HG03039 (cell line): ENCODE data around the gene BAZ1B.
"Not testable (repeated sequence)": the region's sequence is repeated elsewhere in the genome, so short reads cannot be mapped to it uniquely, and the experiment has no call there.

Source experiments
- ATAC-seq: cut with Tn5 transposase; IDR thresholded peaks from one replicate; pipeline ENCODE4 v1.9.1; 2021; ENCODE audit warnings: mild to moderate bottlenecking, moderate library complexity; ENCODE audit not compliant: unreplicated experiment

BAZ1B gene

DNA sequence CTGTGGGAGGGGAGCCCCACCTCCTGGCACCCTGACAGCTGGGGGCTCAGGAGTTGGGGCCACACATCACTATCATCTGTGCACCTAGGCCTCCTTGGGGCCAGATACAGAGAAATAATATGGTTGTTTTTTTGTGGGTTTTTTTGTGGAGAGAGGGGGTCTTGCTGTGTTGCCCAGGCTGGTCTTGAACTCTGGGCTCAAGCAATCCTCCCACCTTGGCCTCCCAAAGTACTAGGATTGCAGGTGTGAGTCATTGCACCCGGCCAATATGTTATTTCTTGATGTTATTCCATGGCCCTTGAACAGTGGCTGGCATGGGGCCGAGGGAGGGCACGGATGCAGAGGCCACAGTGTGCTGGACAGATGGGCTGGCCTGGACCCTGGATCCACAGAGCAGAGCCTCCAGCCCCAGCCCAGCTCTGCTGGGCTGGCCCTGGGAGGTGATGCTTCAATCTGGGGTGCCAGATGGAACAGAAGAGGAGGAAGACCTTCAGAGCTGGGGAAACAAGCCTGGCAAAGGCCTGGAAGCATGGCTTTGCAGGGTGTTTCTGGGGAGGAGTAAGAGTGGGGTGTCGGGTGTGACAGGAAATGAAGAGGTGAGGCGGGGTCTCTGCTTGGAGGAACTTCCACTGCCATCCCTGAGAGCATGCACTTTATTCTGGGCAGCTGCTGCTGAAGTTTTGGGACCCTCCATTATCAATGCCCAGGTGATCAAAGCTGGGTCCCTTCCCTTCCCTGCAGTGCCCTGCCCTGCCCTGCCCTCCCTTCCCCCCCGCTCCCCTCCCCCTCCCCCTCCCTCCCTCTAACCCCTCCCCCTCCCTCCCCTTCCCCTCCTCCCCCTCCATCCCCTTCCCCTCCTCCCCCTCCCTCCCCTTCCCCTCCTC lies 92.2 kb downstream of the BAZ1B start:
- ATAC-seq: no peak

DNA sequence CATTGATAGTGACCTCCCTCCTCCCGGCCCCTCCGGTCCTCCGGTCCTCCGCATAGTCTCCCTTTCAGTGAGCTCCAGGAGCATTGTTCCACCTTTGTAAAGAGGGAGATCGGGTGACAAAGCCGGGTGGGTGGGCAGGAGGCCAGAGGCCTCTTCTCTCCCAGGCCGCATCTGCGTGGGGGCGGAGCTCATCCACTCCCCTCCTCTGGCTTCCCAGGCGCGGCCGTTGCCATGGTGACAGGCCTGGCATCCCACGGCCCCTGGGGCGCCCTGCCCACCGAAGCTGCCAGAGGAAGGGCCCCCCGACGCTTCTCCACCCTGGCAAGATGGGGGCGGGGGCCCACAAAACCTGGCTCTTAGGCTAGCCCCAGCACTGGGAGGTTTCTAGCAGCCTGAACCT lies 92.9 kb downstream of the BAZ1B start:
- ATAC-seq: no peak

DNA sequence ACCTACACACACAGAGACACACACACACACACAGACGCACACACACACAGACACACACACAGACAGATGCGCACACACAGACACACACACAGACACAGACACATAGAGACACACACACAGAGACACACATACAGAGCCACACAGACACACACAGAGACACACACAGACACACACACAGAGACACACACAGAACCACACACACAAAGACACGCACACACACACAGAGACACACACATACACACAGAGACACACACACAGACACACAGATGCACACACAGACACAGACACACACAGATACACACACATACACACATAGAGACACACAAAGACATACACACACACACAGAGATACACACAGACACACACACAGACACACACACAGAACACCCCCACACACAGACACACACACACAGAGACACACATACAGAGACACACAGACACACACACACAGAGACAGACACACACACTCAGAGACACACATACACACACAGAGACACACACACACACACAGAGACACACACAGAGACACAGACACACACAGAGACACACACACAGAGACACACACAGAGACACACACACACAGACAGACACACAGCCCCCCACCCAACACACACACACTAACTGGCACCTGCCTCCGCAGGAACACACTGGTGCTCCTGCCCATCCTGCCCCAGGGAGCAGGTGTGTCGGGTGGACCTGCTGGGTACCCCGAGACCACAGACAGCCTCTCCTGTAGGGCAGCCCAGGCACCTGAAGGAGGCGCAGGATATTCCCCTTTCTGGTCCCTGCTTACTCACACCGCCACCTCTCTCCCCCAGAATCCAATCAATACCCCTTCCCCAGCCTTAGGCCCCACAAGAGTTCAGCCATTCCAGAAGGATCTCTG lies 93.9 kb downstream of the BAZ1B start:
- no peak for ATAC-seq

DNA sequence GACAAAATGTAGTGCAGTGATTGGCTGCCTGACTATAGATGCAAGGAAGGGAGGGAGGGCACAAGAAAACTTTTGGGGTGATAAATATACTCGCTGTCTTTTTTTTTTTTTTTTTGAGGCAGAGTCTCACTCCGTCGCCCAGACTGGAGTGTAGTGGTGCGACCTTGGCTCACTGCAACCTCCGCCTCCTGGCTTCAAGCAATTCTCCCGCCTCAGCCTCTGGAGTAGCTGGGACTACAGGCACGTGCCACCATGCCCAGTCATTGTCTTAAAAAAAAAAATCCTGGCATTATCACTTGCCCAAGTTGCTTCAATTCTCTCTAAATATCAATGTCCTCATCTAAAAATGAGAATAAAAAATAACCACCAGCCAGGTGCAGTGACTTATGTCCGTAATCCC lies 96.1 kb downstream of the BAZ1B start:
- no peak for ATAC-seq

DNA sequence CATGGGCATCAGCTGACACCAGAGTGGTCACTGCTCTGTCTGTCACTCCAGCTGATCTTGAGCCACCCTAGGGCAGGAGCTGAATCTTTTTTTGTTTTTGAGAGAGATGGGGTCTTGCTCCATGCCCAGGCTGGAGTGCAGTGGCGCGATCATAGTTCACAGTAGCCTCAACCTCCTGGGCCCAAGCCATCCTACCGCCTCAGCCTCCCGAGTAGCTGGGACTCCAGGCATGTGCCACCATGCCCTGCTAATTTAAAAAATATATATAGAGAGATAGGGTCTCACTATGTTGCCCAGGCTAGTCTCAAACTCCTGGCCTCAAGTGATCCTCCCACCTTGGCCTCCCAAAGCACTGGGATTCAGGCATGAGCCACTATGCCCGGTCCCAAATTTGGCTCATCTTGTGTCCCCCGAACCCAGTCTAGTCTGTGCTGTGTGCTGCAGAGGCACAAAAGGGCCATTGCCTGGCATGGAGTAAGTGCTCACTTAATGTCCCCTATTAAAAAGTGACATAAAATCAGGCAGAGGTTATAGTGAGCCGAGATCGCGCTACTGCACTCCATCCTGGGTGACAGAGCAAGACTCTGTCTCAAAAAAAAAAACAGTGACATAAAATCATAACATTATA lies 96.6 kb downstream of the BAZ1B start:
- ATAC-seq: no peak

DNA sequence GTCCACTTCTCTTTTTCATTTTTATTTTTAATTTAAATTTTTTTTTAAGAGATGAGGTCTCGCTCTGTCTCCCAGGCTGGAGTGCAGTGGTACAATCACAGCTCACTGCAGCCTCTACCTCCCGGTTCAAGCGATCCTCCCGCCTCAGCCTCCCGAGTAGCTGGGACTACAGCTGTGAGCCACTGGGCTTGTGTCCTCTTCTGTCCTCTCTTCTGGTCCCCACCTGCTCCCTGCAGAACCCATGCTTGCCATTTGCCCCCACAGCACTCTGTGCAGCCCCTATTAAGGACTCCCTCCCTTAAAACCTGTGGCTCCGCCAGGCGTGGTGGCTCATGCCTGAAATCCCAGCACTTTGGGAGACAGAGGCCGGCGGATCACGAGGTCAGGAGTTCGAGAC lies 97.6 kb downstream of the BAZ1B start:
- no peak for ATAC-seq

DNA sequence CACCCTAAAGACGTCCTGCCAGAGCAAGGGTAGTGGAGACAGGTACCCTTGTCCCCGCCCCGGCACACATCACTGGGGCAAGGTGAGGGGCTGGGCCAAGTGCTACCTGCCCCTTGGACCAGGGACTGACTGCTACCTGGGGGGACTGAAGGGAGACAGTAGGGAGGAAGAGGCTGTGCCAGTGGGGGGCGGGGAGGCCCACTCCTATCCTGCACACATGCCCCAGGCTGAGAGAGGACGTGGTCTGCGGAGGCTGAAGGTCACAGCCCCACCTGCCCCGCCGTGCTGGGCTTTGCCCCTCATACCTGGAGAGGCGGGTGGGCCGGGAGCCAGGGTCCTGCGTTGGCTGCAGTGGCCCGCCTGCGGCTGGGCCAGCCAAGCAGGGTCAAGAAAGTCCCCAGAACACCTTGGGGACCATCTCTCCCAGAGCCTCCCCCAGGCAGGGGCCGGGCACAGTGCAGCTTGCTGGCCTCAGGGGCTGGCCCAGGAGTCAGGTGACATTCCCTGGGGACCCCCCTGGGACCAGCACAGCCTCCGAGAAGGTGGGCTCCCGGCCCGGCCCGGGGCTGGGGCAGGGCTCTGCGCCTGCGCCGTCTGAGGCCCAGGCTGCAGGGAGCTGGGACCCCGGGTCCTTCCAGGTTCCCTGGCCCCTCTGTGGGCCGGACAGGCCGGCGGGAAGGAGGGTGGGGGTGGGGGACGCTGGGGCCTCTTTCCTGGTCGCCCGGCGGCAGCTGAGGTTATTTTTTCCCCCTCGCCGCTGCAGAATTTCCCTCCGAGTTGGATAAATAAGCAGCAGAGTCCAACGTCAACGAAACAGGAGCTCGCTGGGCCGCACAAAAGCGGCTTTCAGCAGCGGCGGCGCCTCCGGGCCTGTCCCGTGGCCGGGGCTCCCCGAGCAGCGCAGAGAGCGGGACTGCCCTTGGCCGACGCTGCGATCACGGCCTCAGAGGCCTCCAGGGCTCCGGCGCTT lies 98.3 kb downstream of the BAZ1B start:
- no peak for ATAC-seq

DNA sequence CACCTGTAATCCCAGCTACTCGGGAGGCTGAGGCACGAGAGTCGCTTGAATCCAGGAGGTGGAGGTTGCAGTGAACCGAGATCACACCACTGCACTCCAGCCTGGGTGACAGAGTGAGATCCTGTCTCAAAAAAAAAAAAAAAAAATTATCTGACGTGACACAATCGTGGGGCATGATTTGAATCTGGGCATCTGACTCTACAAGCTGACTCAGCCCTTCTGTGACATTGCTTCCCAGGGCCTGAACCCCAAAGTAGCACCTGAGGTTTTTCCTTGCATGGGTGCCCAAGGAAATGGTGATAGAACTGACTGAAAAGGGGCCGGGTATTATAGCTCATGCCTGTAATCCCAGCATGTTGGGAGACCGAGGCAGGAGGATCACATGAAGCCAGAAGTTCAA lies 101.5 kb downstream of the BAZ1B start:
- ATAC-seq: not testable (repeated sequence)

DNA sequence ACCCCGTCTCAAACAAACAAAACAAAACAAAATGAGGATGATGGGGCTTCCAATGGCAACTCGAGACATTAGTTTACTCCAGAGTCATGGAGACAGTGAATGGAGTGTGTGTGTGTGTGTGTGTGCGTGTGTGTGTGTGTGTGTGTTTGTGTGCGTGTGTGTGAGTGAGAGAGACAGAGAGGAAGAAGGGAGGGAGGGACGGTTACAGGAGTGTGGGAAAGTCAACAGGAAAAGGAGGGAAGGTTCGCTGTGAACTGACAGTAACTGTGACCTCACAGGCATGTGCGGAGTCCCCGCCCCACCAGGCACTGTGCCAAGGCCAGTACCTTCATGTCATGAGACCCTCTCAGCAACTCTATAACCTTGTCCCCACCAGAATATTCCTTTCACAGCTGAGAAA lies 102.1 kb downstream of the BAZ1B start:
- ATAC-seq: not testable (repeated sequence)

DNA sequence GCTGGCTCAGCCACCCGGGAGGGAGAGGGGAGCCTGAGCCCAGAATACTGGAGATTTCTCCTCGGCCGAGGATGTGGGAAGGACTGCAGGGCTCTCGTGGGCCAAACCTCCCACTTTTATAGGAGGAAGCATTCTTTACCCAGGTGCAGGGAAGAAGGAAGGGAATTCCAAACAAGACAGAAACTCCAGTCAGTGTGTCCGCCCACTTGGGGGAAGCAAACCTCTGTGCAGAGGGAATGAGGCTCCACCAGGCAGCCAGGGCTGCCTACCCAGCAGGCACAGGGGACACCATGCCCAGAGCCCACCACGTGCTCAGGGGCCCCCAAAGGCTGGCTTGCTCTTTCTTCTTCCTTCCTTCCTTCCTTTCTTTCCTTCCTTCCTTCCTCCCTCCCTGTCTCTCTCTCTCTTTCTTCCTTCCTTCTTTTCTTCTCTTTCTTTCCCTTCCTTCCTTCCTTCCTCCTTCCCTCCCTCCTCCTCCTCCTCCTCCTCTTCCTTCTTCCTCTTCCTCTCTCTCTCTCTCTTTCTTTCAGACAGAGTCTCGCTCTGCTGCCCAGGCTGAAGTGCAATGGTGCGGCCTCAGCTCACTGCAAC lies 103.9 kb downstream of the BAZ1B start:
- ATAC-seq: no peak

DNA sequence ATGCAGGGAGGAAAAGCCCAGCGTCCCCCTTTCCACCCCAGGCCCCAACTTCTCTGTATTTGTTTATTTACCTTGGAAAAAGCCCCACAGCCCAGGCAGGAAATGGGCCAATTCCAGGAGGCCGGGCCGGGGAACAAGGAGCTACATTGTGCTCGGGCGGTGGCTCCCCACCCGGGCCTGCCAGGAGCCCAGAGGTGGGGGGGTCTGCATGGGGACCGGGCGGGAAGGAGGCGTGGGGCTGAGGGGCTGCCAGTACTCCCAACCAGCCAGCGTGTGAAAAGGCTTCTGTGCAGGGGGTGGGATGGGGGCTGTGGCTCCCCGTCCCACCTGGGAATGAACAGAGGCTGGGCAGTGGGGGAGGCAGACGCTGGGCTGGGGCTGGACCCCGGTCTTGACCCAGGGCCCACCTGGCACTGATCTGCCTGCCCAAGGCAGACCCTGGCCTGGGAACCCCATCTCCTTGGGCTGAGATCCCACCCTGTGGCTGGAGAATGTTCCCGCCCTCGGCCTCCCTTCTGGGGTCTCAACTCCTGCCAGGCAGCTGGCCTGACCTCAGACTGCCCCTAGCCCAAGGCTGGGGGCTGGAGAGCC lies 111.5 kb downstream of the BAZ1B start:
- not testable (repeated sequence) for ATAC-seq

DNA sequence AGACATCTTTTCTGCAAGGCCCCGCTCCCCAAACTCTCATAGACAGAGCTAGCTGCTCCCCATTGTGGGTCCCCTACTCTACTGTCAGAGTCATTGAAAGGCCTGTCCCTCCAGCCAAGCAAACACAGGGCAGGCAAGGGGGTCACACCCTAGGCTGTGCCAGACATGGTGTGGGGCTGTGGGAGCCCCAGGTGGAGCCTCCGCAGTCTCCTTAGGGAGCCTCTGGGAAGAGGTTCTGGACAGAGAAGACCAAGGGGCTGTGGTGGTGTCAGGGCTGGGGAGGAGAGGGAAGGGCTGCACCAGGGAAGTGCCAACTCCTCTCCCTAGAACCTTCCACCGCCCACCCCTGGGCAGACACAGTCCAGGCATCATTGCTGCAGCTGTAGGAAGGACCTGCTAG lies 117.2 kb downstream of the BAZ1B start:
- ATAC-seq: not testable (repeated sequence)

DNA sequence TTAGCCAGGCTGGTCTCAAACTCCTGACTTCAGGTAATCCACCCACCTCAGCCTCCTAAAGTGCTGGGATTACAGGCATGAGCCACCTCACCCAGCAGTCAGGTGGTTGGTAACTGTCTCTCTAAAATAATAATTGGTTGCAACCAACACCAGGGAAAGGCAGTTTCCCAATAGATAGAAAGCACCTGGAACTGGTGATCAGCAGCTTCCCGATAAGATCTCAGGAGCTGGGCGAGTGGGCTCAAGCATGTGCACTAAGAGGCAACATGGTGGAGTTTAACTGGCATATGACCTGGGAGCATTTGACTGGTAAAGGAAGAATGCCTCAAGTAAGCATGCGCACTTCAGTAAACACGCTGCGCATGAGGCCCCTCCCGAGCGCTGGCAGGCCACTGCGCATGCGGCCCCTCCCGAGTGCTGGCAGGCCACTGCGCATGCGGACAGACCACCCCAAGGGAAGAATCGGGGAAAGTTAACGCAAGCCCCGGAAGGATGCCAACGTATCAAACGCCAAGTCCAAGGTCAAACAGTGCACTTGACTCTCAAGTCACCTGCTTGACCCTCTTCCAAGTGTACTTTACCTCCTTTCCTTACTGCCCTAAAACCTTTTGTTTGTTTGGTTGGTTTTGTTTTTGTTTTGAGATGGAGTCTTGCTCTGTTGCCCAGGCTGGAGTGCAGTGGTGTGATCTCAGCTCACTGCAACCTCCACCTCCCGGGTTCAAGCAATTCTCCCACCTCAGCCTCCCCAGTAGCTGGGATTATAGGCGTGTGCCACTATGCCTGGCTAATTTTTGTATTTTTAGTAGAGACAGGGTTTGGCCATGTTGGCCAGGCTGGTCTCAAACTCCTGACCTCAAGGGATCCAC lies 122.7 kb downstream of the BAZ1B start:
- not testable (repeated sequence) for ATAC-seq

DNA sequence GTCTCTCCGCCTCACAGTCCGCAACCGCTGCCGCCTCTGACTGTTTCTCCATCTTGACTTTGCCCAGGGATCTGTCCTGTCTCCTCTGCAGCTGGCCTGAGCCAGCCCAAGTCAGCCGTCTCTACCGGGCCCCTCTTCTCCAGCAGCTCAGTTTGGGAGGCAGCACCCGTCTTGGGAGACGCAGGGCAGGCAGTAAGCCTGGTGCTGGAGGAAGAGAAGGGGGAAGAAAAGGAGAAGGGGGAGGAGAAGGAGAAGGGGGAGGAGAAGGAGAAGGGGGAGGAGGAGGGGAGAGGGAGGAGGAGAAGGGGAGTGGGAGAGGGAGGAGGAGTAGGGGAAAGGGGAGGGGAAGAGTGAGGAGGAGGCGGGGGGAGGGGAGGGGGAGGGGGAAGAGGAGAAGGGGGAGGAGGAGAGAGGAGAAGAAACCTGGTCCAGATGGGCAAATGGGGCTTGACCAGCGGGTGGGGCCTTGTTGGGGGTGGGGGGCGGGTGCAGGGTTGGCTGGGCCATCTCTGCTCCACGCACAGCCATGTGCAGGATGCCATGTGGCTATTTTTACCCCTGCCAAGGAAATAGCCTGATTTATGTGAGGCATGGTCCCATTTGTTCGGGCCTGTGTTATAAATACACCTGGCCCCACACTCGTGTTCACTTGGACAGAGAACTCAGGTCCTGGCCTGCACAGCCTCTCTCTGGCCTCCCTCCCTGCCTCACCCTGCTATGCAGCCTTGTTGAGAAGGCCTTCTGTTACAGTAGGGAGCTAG lies 124.4 kb downstream of the BAZ1B start:
- ATAC-seq: no peak

DNA sequence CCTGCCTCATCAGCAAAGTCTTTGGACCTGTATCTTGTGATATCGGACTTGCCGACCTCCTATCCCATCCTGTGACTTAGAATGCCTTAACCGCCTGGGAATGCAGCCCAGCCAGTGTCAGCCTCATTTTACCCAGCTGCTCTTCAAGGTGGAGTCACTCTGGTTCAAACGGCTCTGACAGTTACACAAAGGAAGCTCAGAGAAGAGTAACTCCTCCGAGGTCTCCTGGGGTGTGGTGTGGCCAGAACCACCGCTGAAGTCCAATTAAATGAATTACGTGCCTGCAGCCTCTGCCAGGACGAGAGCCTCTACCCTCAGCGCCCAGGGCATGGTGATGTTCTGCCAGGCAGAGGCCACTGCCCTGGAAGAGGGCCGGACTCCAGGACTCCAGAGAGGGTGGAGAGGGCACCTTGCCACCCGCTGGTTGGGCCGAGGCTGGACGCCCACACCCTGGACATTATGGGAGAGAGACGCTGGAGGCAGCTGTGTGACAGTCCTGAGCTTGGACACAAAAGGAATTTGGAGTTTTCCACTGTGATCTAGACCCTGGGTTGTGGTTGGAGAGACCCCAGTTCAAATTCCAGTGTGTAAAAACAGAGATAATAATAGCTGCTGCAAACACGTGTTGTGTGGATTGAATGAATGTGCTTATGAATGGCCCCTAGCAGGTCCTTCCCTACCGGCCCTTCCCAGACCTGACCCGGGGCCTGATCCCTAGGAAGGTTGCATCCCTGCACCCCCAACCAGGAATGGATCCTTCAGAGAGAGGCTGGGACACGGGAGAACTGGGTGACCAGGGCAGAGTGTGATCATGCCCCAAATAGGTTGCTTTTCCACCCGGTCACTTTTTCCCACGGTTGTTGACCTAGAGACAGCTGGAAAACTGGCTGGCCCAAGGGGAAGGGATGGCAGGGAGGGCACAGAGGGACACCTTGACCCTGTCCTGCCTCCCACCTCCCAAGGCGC lies 126.3 kb downstream of the BAZ1B start:
- ATAC-seq: no peak

DNA sequence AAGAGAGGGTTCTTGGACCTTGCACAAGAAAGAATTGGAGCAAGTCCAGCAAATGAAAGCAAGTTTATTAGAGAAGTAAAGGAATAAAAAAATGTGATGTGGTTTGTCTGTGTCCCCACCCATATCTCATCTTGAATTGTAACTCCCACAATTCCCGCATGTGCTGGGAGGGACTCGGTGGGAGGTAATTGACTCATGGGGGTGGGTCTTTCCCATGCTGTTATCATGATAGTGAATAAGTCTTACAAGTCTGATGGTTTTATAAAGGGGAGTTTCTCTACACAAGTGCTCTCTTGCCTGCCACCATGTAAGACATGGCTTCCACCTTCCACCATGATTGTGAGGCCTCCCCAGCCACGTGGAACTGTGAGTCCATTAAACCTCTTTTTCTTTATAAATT lies 127.7 kb downstream of the BAZ1B start:
- no peak for ATAC-seq

DNA sequence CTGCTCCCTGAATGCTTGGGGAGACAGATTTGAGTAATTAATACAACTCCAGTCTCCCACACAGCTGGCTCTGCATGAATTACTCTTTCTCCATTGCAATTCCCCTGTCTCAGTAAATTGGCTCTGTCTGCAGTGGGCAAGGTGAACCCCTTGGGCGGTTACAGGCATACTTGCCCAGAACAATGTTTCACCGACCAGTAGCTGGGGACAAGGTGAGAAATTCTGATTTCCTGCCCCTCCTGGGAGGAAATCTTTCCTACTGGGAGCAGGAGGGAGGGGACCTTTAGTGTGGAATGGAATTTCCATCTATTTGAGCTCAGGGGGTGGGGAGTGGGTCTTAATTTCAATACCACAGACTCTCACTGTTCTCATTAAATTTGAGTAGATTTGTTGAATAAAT lies 130.7 kb downstream of the BAZ1B start:
- no peak for ATAC-seq
